Measurements from ENCODE around the gene NMU. TPM values are rescaled to one million over a fixed set of nuclear protein-coding genes. Genes with fewer than 3 reads are reported as not detected.

NMU gene
- total RNA-seq, 1 experiment from 2014 or later: 28.5 TPM

GRCh38 chr4:55650483-55650882 lies 14.4 kb upstream of the NMU start:
- Histone ChIP-seq H2AFZ (ENCODE audit: low read length) (no peak overlapping the region), H3K4me3 (ENCODE audit: low read length) (no peak overlapping the region), H4K20me1 (ENCODE audit: low read length) (no peaks in the 10 kb centered on the region), H3K27me3 (ENCODE audit: low read length) (0 out of 2 replicates have a peak, but pooled peaks cover 3% of the 10 kb centered on the region), H3F3A (ENCODE audit: low read length, unreplicated experiment) (no peaks in the 10 kb centered on the region), H3K9ac (ENCODE audit: low read length) (no peak overlapping the region), H3K79me2 (ENCODE audit: low read length) (no peaks in the 10 kb centered on the region), H3K9me2 (replicated peaks; ENCODE audit: low read length) (no peaks in the 10 kb centered on the region), H3K27ac (ENCODE audit: low read length) (no peak overlapping the region), H3K36me3 (ENCODE audit: low read depth, low read length) (no peaks in the 10 kb centered on the region), H3K4me2 (ENCODE audit: low read length) (no peak overlapping the region), H3K9me3 (ENCODE audit: low read length) (no peaks in the 10 kb centered on the region), H3K4me1 (ENCODE audit: insufficient read depth, low read length) (no peaks in the 10 kb centered on the region)
- POLR2A ChIA-PET (ENCODE audit: unreplicated experiment): no interaction called here
- intact Hi-C loops (cut with micrococcal nuclease): no loop called here
- ATAC-seq (no peak), DNase-seq (no peak)
- BruUV-seq (replicated peaks): no TSS peak
- TF ChIP-seq EZH2phosphoT487 (IDR thresholded peaks at IDR 0.05; ENCODE audit: borderline replicate concordance, low read length): no peak
- TF ChIP-seq EZH2 (IDR thresholded peaks at IDR 0.05; ENCODE audit: low read length, unreplicated experiment): no peak
- no peak for TF ChIP-seq CTCF (conservative IDR thresholded peaks at IDR 0.05; ENCODE audit: low read depth, low read length)
- CTCF ChIA-PET: no interaction called here

- intact Hi-C loops (cut with micrococcal nuclease): loop anchor here (2.0 to 10.0 kb wide), 4 partner anchors 85 to 665 kb away; no protein-coding TSS in a partner anchor
Observed at GRCh38 chr4:55637272-55637820, 1.2 kb upstream of the NMU start.

More at GRCh38 chr4:55637272-55637820, 1.2 kb upstream of the NMU start:
- H3F3A ChIP-seq (ENCODE audit: low read length, unreplicated experiment): no peaks in the 10 kb centered on the region
- no peaks in the 10 kb centered on the region for H3K9me2 ChIP-seq (replicated peaks; ENCODE audit: low read length)
- peak overlapping the region; percentile 18; the same call in 1 of the 2 replicates for H2AFZ ChIP-seq (ENCODE audit: low read length)
- ChIA-PET POLR2A (ENCODE audit: unreplicated experiment) (no interaction called here), CTCF (interaction anchor here (0.6 to 1.2 kb wide), 5 partner anchors 31 to 666 kb away, joined by 3 to 4 read pairs (median 4); no protein-coding TSS in a partner anchor)
- H3K27ac ChIP-seq (ENCODE audit: low read length): no peak overlapping the region
- TF ChIP-seq EZH2phosphoT487 (IDR thresholded peaks at IDR 0.05; ENCODE audit: borderline replicate concordance, low read length) (no peak), CTCF (conservative IDR thresholded peaks at IDR 0.05; ENCODE audit: low read depth, low read length) (no peak), EZH2 (IDR thresholded peaks at IDR 0.05; ENCODE audit: low read length, unreplicated experiment) (no peak)
- BruUV-seq (replicated peaks): no TSS peak
- peaks cover 13% of the 10 kb centered on the region for H3K4me1 ChIP-seq (ENCODE audit: insufficient read depth, low read length)
- ATAC-seq (no peak), DNase-seq (no peak)
- H4K20me1 ChIP-seq (ENCODE audit: low read length): no peaks in the 10 kb centered on the region
- no peaks in the 10 kb centered on the region for H3K9me3 ChIP-seq (ENCODE audit: low read length)
- no peak overlapping the region for H3K9ac ChIP-seq (ENCODE audit: low read length)
- no peaks in the 10 kb centered on the region for H3K36me3 ChIP-seq (ENCODE audit: low read depth, low read length)
- no peak overlapping the region for H3K4me2 ChIP-seq (ENCODE audit: low read length)
- H3K79me2 ChIP-seq (ENCODE audit: low read length): 0 out of 2 replicates have a peak, but pooled peaks cover 6% of the 10 kb centered on the region
- H3K4me3 ChIP-seq (ENCODE audit: low read length): no peak overlapping the region
- H3K27me3 ChIP-seq (ENCODE audit: low read length): no peaks in the 10 kb centered on the region
